Right atrium auricular region (tissue), 2 donors: ENCODE data around the gene P3H3. TPM values are rescaled to one million over a fixed set of nuclear protein-coding genes. Genes with fewer than 3 reads are reported as not detected.
A peak's percentile ranks its signal among the peaks of the same experiment; 100 is the strongest.

Experiments
- DNase-seq: peaks from one replicate; pipeline ENCODE4 v3.0.0-alpha.2; 2019; ENCODE audit warnings: low spot score
- H3K27ac ChIP-seq, 2 donors: fragments of 200-600 bp; sonication (generic); 1 replicate in 1 of 2; 2 replicates in 1 of 2; pipeline ENCODE4 v1.5.1; 2016 to 2019
- H3K27me3 ChIP-seq, 2 donors: fragments of 200-600 bp; sonication (generic); one replicate each; pipeline versions ENCODE4 v1.5.1 to v1.6.0; 2017 to 2019
- H3K36me3 ChIP-seq: fragments of 200-600 bp; sonication (generic); one replicate; pipeline ENCODE4 v1.5.1; 2016
- H3K4me1 ChIP-seq, 2 donors: fragments of 200-600 bp; sonication (generic); one replicate each; pipeline versions ENCODE4 v1.5.1 to v1.6.0; 2017 to 2019
- H3K4me3 ChIP-seq, 2 donors: fragments of 200-600 bp; sonication (generic); 1 replicate in 1 of 2; 2 replicates in 1 of 2; pipeline ENCODE4 v1.5.1; 2017 to 2019; ENCODE audit warnings: mild to moderate bottlenecking in 1 of 2, moderate library complexity in 1 of 2
- H3K9me3 ChIP-seq, 2 donors: fragments of 200-600 bp; sonication (generic); one replicate each; pipeline ENCODE4 v1.5.1; 2019
- total RNA-seq, 2 donors: library from RNA; depleted of rRNA; stranded (reverse); fragments of >200 nt; gene quantifications; one replicate each; pipeline ENCODE4 v1.1.0, GENCODE V29; 2016
- TF ChIP-seq, protein P1 (sequence below), 2 donors: fragments of 200-600 bp; sonication (generic); IDR thresholded peaks; one replicate each; pipeline ENCODE4 v1.5.1; 2019; ENCODE audit warnings: antibody characterized with exemption in 2 of 2

Gene P3H3
- total RNA-seq, 2 donors from 2014 or later, result 7.0 to 11.0 TPM

DNA sequence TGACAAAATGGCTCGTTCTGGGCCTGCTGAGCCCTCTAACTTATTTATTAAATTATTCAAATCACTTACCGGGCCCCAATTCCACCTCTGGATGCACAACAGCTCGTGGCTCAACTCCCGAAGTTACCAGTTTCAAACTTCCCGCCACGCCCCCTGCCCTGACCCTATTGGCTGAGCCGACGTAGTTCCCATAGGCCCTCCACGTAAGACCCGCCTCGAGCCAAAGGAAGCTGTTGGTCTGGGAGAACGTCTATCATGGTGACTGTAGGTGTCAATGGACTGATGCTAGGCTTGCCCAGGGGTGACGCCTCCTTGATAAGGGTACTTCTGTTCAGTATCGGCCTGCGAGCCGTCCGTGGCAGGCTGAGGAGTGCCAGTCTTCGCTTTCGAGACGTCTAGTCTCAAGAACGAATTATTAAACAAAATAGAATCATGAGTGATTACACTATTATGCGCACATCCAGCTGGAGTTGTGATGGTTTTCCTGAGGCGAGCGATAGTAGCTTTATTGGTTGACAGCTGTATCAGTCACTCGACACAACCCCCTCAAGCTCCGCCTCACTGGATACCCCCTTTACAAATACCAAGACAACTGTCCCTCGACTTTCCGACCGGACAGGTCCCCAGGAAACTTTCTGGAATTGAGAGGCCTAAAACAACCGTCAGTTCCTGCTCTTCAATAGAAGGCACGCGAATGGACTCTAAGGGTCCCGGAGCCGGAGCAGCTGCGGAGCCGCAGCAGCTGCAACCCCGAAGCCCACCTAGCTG is 23.1 kb downstream of the P3H3 start, which contains the start of gene CDCA3:
Gene CDCA3, minus strand, starts transcription at position 134 of the 768 bp plus-strand sequence. CDS start 334 bp downstream, outside the sequence.
- DNase-seq, result peak; percentile 98
- no peaks in the 10 kb centered on the region for H3K27me3 ChIP-seq
- TF ChIP-seq, protein P1, sequence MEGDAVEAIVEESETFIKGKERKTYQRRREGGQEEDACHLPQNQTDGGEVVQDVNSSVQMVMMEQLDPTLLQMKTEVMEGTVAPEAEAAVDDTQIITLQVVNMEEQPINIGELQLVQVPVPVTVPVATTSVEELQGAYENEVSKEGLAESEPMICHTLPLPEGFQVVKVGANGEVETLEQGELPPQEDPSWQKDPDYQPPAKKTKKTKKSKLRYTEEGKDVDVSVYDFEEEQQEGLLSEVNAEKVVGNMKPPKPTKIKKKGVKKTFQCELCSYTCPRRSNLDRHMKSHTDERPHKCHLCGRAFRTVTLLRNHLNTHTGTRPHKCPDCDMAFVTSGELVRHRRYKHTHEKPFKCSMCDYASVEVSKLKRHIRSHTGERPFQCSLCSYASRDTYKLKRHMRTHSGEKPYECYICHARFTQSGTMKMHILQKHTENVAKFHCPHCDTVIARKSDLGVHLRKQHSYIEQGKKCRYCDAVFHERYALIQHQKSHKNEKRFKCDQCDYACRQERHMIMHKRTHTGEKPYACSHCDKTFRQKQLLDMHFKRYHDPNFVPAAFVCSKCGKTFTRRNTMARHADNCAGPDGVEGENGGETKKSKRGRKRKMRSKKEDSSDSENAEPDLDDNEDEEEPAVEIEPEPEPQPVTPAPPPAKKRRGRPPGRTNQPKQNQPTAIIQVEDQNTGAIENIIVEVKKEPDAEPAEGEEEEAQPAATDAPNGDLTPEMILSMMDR (IDR thresholded peaks at IDR 0.05), result no peak

DNA sequence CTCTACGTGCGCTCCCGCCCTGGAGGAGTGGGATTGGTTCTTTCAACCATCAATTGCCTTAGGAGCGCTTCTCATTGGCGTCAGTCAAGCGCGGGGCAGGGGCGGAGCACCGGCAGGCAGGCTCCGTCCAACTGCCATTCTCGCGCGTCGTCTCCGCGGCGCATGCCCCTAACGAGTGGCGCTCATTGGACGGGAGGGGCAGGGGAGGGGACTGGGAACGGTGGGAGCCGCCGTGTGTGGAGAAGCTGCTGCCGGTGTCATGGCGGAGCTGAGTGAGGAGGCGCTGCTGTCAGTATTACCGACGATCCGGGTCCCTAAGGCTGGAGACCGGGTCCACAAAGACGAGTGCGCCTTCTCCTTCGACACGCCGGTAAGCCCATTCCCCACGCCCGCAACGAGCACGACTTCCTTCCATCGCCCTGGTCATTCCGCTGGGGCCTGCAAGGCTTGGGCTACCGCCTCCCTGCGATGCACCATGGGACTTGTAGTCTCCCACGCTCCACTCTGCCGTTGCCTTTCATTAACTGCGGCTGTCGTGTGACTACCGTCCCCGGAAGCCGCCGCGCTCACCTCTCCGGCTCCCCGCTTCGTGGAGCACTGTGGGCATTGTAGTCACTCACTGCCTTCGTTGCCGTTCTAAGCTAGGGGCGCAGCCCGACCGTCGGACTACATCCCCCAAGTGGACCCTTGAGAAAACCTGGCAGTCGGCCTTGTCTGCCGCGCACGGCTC is 23.9 kb downstream of the P3H3 start, which contains the start of gene USP5:
Gene USP5, plus strand, starts transcription at position 230 of the 730 bp plus-strand sequence. Its CDS starts 30 bp downstream, at position 260.
- peak within 1 kb of the TSS; percentile 97 for H3K27ac ChIP-seq
- TF ChIP-seq, protein P1 (IDR thresholded peaks at IDR 0.05), result no peak
- peaks cover 17% of the 10 kb centered on the region for H3K36me3 ChIP-seq
- H3K4me1 ChIP-seq, result peaks cover 0 to 15% of the 10 kb centered on the region in 2 donors
- peak within 1 kb of the TSS; percentile 68 to 85 for H3K4me3 ChIP-seq
- DNase-seq, result peak; percentile 99
- H3K9me3 ChIP-seq, result no peaks in the 10 kb centered on the region
- H3K27me3 ChIP-seq, result no peaks in the 10 kb centered on the region

More for the DNA sequence above, 23.1 kb downstream of the P3H3 start, which contains the start of gene CDCA3:
- Histone ChIP-seq H3K4me1 (peaks cover 0 to 15% of the 10 kb centered on the region in 2 donors), H3K27ac (peak within 1 kb of the TSS; percentile 97), H3K9me3 (no peaks in the 10 kb centered on the region), H3K36me3 (peaks cover 17% of the 10 kb centered on the region), H3K4me3 (peak within 1 kb of the TSS; percentile 68 to 85)

DNA sequence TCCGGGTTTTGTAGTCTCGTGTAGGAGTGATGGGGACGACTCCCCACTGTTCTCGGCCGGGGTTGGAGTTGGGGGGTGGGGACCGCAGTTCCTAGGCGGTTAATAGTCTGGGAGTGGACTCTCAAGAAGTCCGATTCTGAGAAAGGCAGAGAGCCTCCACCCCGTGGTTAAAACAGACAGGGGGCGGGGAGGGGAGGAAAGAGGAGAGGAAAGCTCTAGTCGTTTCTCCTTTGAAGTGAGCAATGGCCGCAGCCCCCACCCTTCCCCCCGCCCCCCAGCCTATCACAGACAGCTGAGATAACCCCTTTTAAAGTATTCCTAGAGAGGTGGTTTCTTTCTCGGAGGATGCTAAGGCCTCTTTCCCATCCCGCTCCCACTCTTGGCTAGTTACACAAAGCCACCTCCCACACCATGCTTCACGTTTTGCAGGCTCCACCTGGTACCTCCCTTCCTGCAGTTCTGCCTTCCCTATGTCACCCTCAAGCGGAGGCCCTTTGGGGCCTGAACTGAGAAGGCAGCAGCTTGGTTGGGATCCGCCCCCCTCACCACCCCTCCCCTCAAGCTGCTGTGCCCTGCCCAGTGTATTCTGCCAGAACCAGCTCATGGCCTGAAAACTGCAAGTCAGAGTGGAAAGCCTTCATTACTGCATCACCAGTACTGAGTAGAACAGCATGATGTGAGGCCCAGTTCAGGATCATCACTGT is 24.6 kb downstream of the P3H3 start:
- peak overlapping the region; percentile 68 to 85 for H3K4me3 ChIP-seq
- peaks cover 20% of the 10 kb centered on the region for H3K36me3 ChIP-seq
- TF ChIP-seq, protein P1 (IDR thresholded peaks at IDR 0.05), result no peak
- H3K27ac ChIP-seq, result peak overlapping the region; percentile 60 to 97
- no peak for DNase-seq
- H3K27me3 ChIP-seq, result no peaks in the 10 kb centered on the region
- H3K4me1 ChIP-seq, result peaks cover 0 to 15% of the 10 kb centered on the region in 2 donors
- H3K9me3 ChIP-seq, result no peaks in the 10 kb centered on the region

GRCh38 chr12:6853626-6854025 is 25.4 kb downstream of the P3H3 start:
- H3K27me3 ChIP-seq, result no peaks in the 10 kb centered on the region
- peak overlapping the region in 1 of 2 donors; percentile 97 for H3K27ac ChIP-seq
- H3K4me3 ChIP-seq, result no peak overlapping the region
- DNase-seq, result no peak
- TF ChIP-seq, protein P1 (IDR thresholded peaks at IDR 0.05), result no peak
- peaks cover 28% of the 10 kb centered on the region for H3K36me3 ChIP-seq
- H3K9me3 ChIP-seq, result no peaks in the 10 kb centered on the region
- H3K4me1 ChIP-seq, result peaks cover 0 to 15% of the 10 kb centered on the region in 2 donors

- peaks cover 0 to 15% of the 10 kb centered on the region in 2 donors for H3K4me1 ChIP-seq
- peaks cover 32% of the 10 kb centered on the region for H3K36me3 ChIP-seq
- DNase-seq, result no peak
- TF ChIP-seq, protein P1 (IDR thresholded peaks at IDR 0.05), result no peak
- no peaks in the 10 kb centered on the region for H3K27me3 ChIP-seq
- H3K9me3 ChIP-seq, result no peaks in the 10 kb centered on the region
- no peak overlapping the region for H3K4me3 ChIP-seq
- H3K27ac ChIP-seq, result no peak overlapping the region
These were observed 25.8 kb downstream of the P3H3 start for GRCh38 chr12:6854036-6854435.
